HG03520 (cell line): ENCODE results near the gene FMN2.
"Not testable (repeated sequence)": the region's sequence is repeated elsewhere in the genome, so short reads cannot be mapped to it uniquely, and the experiment has no call there.

Experiments used
- ATAC-seq: cut with Tn5 transposase; IDR thresholded peaks from one replicate; pipeline ENCODE4 v1.9.1; 2021; ENCODE audit warnings: mild to moderate bottlenecking, moderate library complexity; ENCODE audit not compliant: unreplicated experiment

FMN2 gene

DNA sequence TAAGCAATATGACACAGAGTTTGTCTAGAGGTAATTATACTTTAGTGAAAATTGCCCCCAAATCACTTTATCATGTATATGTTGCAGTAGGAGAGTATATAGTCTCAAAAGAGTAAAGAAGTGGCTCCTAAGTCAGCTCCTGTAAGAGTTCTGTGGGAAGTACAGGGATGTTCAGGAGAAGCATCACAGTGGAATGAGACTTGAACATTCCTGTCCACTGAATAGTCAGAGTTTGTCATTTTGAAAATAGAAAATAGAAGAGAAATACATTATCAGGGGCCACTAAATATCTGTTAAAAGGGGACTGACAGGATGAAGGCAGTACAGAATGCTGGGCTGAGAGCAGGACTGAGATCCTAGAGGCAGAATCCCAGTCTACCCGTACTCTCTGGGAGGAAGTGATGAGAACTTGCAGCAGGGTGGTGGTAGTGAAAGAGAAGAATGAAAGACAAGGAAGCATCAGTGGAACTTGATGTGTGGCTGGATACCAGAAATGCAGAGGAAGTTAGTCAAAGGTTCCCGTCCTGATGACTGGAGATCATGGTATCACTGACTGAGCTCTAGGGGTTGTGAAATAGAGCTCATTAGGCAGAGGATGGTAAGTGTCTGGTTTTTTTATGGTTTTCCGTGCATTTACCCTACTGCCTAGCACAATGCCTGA lies 153.4 kb downstream of the FMN2 start:
- no peak for ATAC-seq

DNA sequence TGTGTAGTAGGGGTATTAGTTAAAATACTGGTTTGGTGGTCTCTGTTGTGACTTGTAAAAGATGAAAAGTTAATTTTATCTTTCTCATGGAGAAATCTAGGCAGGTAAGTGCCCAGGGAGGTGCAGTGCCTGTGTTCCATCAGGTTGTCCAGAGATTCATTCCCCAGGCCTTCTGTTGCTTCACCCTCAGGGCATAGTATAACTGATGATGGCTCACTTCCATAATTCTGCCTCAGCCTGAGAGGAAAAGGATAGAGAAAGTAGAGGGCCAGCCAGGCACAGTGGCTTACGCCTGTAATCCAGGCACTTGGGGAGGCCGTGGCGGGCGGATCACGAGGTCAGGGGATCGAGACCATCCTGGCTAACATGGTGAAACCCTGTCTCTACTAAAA lies 153.9 kb downstream of the FMN2 start:
- no peak for ATAC-seq

DNA sequence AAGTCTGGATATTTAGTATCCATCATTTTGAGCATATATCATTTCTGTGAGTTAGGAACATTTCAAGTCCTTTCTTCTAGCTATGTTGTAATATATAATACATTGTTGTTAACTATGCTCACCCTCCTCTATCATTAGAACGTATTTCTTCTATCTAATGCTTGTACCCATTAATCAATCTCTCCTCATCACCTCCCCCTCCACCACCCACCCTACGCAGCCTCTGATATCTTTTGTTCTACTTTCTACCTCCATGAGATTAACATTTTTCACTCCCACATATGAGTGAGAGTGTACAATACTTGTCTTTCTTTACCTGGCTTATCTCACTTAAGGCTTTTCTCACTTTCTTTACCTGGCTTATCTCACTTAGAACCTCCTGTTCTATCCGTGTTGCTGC lies 156.2 kb downstream of the FMN2 start:
- no peak for ATAC-seq

DNA sequence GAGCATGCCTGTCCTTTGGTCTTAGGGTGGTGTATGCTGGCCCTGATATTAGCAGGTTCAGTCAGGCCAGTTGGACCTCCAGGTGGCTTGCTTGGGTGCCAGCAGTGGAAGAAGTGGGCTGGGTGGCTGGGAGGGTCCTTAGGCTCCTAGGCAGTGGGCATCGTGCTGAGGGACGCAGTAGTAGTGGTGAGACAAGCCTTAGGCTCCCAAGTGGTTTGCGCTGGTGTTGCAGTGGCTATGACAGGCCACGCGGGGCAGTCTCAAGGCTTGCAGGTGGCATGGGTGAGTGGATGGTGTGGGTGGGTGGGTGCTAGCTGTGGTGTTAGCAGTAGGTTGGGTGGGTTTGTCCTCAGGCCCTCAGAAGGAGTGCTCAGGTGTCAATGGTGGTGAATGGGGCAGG lies 162.3 kb downstream of the FMN2 start:
- ATAC-seq: no peak

DNA sequence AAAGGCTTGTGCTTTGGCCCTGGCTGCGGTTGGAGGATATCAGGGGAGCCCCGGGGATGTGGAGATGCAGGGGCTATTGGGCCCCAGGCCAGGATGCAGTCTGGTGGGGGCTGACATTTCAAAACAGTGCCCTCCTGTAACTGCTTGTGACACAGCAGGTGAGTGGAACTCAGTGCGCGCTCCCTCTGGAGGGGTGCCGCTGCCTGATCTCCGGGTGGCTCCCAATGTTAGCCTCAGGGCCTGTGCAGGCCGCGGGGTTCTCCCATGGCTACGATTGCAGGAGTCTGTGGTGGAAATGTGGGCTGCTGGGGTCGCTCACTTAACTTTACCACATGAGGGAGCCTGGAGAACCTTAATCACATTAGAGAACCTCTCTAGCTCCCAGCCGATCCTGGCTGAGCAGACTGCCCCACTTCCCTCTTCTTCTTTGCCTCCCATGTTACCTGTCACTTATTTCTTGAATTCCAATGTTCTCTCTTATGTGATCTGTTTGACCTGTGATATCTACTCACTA lies 163.2 kb downstream of the FMN2 start:
- ATAC-seq: no peak

DNA sequence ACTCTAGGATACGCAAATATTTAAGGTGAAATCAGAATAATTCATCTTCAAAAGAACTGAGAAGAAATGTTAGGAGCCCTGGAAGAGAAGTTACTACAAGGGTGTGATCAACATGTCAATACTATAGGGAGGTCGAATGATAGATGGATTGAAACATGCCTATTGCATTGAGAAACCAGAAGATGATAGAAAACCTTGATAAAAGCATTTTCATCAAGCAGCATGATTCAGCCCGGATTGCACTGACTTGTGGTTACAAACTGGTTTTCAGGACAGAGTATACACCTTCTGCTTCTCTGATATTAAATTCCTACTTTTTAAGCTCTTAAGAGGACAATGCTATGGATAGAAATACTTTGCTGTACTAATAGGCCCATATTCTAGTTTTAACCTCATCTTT lies 164.2 kb downstream of the FMN2 start:
- ATAC-seq: no peak

DNA sequence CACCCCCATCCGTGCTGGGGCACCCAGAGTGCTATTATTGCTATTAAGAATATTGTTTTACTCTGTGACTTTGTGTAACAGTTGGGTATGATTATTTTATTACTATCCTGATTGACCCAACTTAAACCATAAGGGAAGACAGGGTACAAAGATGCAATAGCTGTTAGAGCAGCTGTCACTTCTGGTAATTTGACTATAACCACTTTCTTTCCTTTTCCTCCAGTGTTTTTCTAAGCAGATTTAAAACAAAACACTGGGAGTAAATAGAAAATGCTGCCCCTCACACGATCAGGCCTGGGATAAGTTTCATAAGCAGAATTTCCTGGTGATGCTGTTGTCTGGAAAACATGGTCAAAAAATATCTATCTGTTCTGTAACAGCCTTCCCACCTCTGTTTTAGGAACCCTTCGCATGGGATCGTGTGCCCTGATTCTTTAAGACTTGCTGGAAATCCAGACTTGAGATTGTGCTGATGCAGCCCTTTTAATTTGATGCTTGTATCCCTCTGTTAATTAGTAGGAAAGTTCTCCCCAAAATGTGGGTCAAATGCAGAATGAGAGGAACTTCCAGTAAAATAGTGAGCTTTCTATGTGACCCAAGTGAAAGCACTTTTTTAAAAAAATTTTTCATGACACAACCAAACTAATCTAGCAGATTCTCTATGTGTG lies 165.3 kb downstream of the FMN2 start:
- ATAC-seq: no peak

DNA sequence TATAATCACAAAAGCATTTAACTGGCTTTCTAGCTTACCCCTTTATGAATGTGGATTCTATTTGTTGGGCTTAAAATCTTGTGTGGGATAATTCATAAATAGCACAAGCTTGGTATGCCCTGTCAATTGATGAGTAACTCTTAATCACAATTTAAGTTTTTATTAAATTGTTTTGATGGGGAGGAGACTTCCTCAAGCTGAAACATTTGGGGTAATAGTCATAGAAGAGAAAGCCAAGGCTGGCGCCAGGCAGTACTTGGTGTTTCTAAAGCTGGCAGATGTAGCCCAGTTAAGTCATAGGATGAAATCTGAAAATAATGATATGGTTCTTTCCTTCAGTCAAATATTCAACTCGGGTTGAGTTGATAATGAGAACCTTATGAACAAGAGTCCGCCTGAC lies 167.2 kb downstream of the FMN2 start:
- no peak for ATAC-seq

DNA sequence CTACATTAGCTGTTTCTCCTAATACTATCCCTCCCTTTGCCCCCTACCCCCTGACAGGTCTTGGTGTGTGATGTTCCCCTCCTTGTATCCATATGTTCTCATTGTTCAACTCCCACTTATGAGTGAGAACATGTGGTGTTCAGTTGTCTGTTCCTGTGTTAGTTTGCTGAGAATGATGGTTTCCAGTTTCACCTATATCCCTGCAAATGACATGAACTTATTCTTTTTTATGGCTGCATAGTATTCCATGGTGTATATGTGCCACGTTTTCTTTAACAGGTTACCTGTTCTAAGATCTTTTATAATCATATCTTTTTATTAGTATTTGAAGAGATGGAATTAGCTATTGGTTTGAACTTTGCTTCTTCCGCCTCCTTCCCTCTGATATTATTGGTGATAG lies 172.8 kb downstream of the FMN2 start:
- ATAC-seq: not testable (repeated sequence)

DNA sequence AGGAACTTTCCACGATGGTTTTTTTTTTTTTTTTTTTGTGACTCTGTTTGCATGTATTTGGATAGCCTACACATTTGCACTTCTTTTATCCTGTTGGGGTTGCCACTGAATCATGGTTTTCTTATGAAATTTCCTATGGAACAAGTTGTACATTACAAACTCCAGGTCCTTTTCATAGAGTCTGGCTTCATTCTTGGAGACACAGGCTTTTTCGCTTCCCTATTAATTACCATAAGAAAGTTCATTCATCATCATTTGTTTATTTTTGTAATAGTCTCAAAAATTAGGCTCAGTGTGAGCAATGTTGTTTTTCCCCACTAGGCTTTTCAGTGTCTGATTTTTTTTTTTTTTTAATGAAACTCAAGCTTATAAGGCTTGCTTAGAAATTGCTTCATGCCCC lies 179.4 kb downstream of the FMN2 start:
- no peak for ATAC-seq

DNA sequence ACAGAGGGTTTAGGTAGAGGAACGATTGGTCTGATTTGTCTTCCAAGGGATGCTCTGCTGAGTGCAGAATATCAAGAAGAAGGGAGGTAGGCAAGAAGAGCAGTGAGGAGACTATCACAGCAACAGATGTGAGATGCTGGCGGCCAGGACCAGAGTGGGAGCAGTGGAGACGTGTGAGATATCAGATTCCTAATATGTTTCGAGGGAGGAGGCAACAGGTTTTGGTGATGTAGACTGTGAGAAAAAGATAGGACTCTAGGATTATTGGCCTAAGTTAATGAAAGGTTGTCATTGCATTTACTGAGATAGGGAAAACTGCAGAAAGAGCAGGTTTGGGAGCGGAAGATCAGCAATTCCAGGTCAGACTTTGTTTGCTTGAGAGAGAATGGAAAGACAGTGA lies 182.9 kb downstream of the FMN2 start:
- ATAC-seq: no peak

DNA sequence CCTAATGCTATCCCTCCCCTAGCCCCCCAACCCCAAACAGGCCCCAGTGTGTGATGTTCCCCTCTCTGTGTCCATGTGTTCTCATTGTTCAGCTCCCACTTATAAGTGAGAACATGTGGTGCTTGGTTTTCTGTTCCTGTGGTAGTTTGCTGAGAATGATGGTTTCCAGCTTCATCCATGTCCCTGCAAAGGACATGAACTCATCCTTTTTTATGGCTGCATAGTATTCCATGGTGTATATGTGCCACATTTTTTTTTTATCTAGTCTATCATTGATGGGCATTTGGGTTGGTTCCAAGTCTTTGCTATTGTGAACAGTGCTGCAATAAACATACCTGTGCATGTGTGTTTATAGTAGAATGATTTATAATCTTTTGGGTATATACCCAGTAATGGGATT lies 183.5 kb downstream of the FMN2 start:
- ATAC-seq: not testable (repeated sequence)

DNA sequence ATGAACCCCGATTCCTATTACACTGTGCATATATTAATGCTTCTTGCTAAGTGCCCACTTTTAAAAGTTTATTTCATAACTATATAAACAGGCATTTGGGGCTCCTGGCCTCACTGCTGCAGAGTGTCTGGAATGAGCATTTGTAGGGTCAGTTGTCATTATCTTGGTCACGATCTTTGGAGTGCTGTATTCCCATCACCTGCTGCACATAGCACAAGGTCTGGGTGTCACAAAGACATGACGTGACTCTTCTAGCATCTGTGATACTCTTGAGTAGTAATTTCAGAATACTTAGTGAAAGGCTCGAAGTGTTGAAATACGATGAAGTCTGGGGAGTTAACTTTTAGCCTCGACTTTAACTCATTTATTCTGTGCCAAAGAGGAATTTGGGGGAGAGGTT lies 186.4 kb downstream of the FMN2 start:
- no peak for ATAC-seq

DNA sequence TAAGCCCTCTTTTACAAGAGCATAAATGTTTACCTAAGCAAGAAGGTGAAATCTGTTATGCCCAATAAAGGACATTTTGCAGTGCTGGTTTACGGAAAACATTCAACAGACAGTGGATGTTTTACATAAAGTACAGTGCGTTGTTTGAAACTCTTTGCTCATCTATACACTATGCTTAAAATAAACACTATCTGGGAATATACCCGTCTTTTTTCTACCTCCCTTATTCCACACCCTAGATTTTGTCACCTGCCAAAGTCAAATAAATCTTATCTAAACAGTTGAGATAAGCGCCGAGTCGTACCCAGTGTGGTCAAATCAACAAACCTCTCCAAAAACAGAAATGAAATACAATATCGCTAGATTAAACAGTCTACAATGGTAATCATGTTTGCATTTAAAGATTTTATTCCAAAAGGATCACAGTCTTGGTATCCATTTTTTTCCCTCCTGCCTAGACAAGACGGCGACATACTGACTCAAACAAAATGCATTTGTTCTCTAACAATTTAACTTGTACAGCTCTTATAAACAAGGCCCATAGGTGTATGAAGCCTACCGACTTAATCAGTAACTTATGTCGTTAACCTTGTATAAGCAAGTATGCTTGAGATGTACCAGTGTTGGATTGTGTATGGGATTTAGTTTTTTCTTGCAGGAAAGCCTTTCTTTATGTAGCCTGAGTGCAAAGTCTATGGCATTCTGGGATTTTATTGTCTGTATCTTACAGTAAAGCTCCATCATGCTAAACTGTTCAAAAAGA lies 189.1 kb downstream of the FMN2 start:
- no peak for ATAC-seq

DNA sequence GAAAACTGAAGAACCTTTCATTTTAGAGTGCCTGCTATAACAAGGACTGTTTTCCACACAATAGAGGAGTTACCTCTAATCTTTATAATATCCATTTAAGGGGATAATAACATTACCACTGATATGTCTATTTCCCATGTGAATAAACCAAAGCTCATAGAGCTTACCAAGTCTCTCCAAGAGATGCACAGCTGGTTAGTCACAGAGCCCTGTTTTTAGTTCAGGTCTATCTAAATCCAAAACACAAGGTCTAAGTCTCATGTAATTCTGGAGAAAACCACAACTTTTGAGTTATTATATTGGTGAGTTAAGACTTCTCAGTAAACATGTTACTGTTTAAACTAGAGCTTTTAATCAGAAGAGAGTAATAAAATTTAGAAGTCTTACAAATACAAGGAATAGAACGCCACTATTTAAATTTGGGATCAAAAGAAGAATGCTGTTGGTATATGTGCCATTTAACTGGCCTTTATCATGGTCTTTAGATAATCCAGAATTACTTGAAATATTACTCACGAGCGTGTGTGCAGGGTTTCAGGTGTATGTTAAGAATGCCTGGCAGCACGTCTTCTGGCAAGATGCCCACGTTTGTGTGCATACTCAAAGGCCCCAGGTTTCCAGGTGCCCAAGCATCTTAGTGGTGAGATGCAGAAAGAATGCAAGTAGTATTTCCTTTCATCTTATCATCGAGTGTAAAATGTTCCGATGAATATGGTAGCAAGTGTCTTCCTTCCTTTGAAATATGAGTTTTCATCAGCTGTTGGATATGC lies 190.6 kb downstream of the FMN2 start:
- ATAC-seq: no peak

DNA sequence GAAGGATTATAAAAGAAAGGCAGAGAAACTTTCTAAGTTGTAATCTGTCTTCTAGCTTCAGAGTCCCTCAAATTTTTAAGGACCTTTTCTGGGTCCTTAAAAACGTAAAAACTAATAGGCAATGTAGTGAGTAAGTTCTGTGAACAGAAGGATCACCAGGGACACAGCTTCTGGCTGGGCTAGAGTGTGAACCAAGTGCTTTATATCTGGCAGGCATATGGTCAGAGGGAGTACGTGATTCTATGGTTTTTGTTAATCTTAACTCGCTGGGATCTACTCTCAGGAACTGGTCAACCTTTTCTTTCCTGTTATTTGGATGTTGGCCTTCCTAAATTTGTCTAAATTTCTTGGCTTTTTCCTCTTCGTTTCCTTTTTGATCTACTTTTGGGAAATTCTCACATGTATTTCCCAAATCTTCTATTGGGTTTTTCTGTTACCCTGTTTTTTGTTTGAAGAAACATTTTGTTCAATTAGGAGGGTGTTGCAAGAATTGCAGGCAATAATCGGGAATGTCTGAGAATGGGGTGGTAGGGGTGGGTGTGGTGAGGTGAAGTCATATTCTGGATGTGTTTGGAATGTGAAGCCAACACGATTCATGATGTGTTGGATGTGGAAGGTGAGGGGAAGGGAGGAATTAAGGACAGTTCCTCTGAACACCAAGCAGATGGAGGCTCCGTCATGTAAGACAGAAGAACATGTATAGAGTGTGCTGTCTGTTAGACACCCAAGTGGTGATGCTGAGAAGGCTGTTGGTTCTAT lies 193.2 kb downstream of the FMN2 start:
- no peak for ATAC-seq

DNA sequence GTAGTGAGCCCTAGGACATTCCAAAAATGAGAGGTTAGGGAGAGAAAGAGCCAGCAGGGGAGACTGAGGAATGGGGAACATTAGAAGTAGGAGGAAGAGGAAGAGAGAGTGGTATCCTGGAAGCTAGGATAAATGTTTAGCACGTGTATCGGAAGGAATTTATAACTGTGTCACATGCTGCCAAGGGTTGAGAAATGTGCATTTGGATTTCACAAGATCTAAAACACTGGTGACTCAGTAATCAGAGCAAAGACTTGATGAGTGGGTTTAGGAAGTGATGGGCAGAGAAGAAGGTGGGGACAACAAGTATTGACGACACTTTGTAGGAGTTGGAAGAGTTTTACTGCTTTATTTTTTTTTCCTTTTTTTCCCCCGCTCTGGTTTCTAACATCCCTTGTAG lies 193.9 kb downstream of the FMN2 start:
- ATAC-seq: no peak

DNA sequence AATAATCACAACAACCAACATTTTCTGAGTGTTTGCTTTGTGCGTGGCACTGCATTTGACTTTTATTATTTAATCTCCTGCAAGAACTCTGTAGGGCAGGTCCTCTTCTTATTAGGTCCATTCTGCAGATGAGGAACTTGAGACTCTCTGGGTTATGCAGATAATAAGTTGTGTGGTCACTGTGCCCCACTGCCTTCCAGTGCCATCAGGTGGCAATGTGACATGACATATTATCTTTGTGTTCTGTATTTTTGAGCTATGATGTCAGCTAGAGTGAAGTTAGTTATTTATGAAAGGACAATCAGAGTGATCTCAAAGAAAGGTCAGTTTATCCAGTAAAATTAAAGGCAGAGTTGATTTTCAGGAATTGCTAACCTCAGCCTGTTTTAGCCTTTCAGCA lies 196.0 kb downstream of the FMN2 start:
- ATAC-seq: no peak

DNA sequence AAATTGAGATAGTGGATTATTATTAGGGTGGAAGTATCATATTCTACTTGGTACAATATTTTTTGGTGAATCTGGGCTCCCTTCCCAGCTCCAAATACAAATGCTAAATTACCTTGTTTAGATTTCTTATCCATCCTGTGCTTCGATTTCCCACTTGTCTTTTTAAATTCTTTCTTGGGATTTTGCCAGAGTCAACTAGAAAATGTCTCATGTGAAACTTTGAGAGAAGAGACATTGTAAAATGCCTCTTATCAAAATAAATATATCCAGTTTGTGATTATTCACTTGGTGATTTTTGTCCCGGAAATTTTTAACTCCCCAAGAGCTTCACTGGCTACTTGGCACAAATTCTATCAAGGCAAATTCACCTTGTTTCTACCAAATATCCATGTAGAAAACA lies 202.0 kb downstream of the FMN2 start:
- no peak for ATAC-seq

DNA sequence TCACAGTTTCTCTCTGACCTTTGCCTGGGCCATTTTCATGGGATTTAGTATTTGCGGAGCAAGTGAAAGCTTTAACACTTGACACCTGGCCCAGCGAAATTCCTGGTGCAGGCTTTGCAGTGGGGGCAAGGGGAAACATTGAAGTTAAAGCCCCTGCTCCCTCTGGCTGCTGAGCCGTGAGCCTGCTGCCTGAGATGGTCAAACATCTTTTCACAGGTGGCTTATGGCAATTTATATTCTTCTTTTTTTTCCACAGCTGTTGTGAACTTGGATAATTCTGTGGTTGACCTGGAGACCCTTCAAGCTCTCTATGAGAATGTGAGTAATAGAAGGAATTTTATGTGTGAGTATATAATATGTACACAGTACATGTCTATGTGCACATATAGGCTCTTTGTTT lies 202.9 kb downstream of the FMN2 start:
- ATAC-seq: no peak

DNA sequence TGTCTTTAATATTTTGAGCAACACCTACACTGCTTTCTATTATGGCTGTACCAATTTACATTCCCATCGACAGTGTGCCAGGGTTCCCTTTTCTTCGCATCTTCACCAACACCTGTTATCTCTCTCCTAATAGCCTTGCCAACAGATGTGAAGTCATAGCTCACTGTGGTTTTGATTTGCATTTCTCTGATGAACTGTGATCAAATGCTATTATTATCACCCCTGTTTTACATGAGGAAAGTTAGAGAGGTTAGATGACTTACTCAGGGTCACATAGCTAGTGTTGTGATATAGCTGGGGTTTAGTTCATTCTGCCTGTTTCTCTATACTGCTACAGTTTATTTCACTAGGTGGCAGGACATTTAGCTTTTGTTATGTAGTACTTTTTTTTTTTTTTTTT lies 204.1 kb downstream of the FMN2 start:
- ATAC-seq: no peak
